GM23338 (cell line): ENCODE data around the gene ENTPD7. TPM values are rescaled to one million over a fixed set of nuclear protein-coding genes. Genes with fewer than 3 reads are reported as not detected.

ENCODE experiments used
- ATAC-seq: fragments of 200-7000 bp; cut with Tn5 transposase; 3 replicates; pipeline ENCODE4 v1.9.1; 2020
- DNase-seq: peaks from one replicate; pipeline ENCODE4 v3.0.0-alpha.2; 2015; ENCODE audit warnings: low spot score
- H2AFZ ChIP-seq: fragments of 200-600 bp; sonication (generic); 2 replicates; pipeline ENCODE4 v1.8.0; 2016; ENCODE audit warnings: antibody characterized with exemption, mild to moderate bottlenecking, moderate library complexity
- H3F3A ChIP-seq: fragments of 200-600 bp; sonication (generic); replicated peaks from 2 replicates; pipeline ENCODE4 v1.8.0; 2017; ENCODE audit warnings: antibody characterized with exemption, mixed run types, low read depth
- H3K27ac ChIP-seq: fragments of 200-600 bp; sonication (generic); 2 replicates; pipeline ENCODE4 v1.6.1; 2016; ENCODE audit warnings: low read depth
- H3K27me3 ChIP-seq: fragments of 200-600 bp; sonication (generic); 2 replicates; pipeline ENCODE4 v1.8.0; 2016; ENCODE audit warnings: mild to moderate bottlenecking, mixed run types, moderate library complexity; ENCODE audit not compliant: insufficient read depth
- H3K36me3 ChIP-seq: fragments of 200-600 bp; sonication (generic); 2 replicates; pipeline ENCODE4 v1.8.0; 2016; ENCODE audit warnings: mild to moderate bottlenecking; ENCODE audit not compliant: insufficient read depth
- H3K4me1 ChIP-seq: fragments of 200-600 bp; sonication (generic); 2 replicates; pipeline ENCODE4 v1.8.0; 2016; ENCODE audit warnings: mild to moderate bottlenecking, moderate library complexity; ENCODE audit not compliant: insufficient read depth
- H3K4me2 ChIP-seq: fragments of 200-600 bp; sonication (generic); 2 replicates; pipeline ENCODE4 v1.7.1; 2017; ENCODE audit warnings: mixed run types
- H3K4me3 ChIP-seq: fragments of 200-600 bp; sonication (generic); 2 replicates; pipeline ENCODE4 v1.6.1; 2016; ENCODE audit warnings: mixed run types
- H3K79me2 ChIP-seq: fragments of 200-600 bp; sonication (generic); replicated peaks from 2 replicates; pipeline ENCODE4 v1.8.0; 2017; ENCODE audit warnings: mild to moderate bottlenecking; ENCODE audit not compliant: insufficient read depth
- H3K9me2 ChIP-seq: fragments of 200-600 bp; sonication (generic); 2 replicates; pipeline ENCODE4 v1.8.0; 2017; ENCODE audit not compliant: insufficient read depth
- H4K20me1 ChIP-seq: fragments of 200-600 bp; sonication (generic); replicated peaks from 2 replicates; pipeline ENCODE4 v1.8.0; 2017; ENCODE audit warnings: mild to moderate bottlenecking; ENCODE audit not compliant: insufficient read depth
- H3K27ac Mint-ChIP-seq: 2 replicates; pipeline ENCODE4 v1.8.0; 2020; ENCODE audit warnings: inconsistent platforms, mild to moderate bottlenecking, moderate library complexity, mixed read lengths
- H3K27me3 Mint-ChIP-seq: 3 replicates; pipeline ENCODE4 v1.8.0; 2022; ENCODE audit warnings: low read depth, mild to moderate bottlenecking, moderate library complexity, mixed read lengths, inconsistent platforms; ENCODE audit not compliant: insufficient read depth, poor library complexity
- H3K36me3 Mint-ChIP-seq: 3 replicates; pipeline ENCODE4 v1.8.0; 2021; ENCODE audit warnings: low read depth, mild to moderate bottlenecking, inconsistent platforms, moderate library complexity, mixed read lengths
- H3K4me1 Mint-ChIP-seq: 3 replicates; pipeline ENCODE4 v1.8.0; 2020; ENCODE audit warnings: mild to moderate bottlenecking, inconsistent platforms, mixed read lengths
- H3K4me3 Mint-ChIP-seq: 3 replicates; pipeline ENCODE4 v1.8.0; 2021; ENCODE audit warnings: moderate library complexity, mild to moderate bottlenecking, inconsistent platforms, mixed read lengths
- H3K9me3 Mint-ChIP-seq: 3 replicates; pipeline ENCODE4 v1.8.0; 2020; ENCODE audit warnings: moderate library complexity, mild to moderate bottlenecking, inconsistent platforms, mixed read lengths
- CREB1 ChIP-seq: fragments of 250-450 bp; sonication (Bioruptor Pico); IDR thresholded peaks from 2 replicates; pipeline ENCODE4 v1.5.0; 2020; ENCODE audit warnings: low read depth, mild to moderate bottlenecking, moderate library complexity
- ETS1 ChIP-seq: IDR thresholded peaks from 2 replicates; pipeline ENCODE4 v1.6.1; 2016; ENCODE audit warnings: antibody characterized with exemption
- EZH2 ChIP-seq: fragments of 200-600 bp; sonication (generic); IDR thresholded peaks from one replicate; pipeline ENCODE4 v1.8.0; 2017; ENCODE audit warnings: antibody characterized with exemption, mild to moderate bottlenecking, low read depth; ENCODE audit not compliant: unreplicated experiment
- JUNB ChIP-seq: IDR thresholded peaks from one replicate; pipeline ENCODE4 v1.6.1; 2016; ENCODE audit warnings: antibody characterized with exemption; ENCODE audit not compliant: unreplicated experiment
- POLR2AphosphoS5 ChIP-seq: IDR thresholded peaks from 2 replicates; pipeline ENCODE4 v1.6.1; 2016; ENCODE audit warnings: antibody characterized with exemption, low read depth
- STAT1 ChIP-seq: IDR thresholded peaks from one replicate; pipeline ENCODE4 v1.6.1; 2016; ENCODE audit warnings: antibody characterized with exemption; ENCODE audit not compliant: unreplicated experiment
- ZNF114 ChIP-seq: fragments of 250-450 bp; sonication (Bioruptor Pico); IDR thresholded peaks from 2 replicates; pipeline ENCODE4 v1.5.0; 2020; ENCODE audit warnings: mild to moderate bottlenecking, moderate library complexity
- ZNF331 ChIP-seq: fragments of 250-450 bp; sonication (Bioruptor Pico); IDR thresholded peaks from 2 replicates; pipeline ENCODE4 v1.5.0; 2020; ENCODE audit warnings: low read depth, mild to moderate bottlenecking, moderate library complexity
- polyA plus RNA-seq: library from polyadenylated mRNA; unstranded; fragments of >200 nt; fragmentation: Nextera tagmentation; extraction: Ambion mirVana; gene quantifications from 2 replicates; pipeline ENCODE4 v1.2.1, GENCODE V29; 2016
- total RNA-seq: library from RNA; depleted of rRNA; stranded (reverse); fragments of >200 nt; shearing (Covaris generic); gene quantifications from 2 replicates; pipeline ENCODE4 v1.2.3, GENCODE V29; 2014
- TF ChIP-seq, protein P1 (sequence below), 2 experiments: fragments of 200-600 bp in 1 of 2; sonication (generic) in 1 of 2; conservative IDR thresholded peaks; 2 replicates each; pipeline versions ENCODE4 v1.5.1 to v1.6.1; 2016 to 2017; ENCODE audit warnings: antibody characterized with exemption in 2 of 2, low read depth in 2 of 2, mild to moderate bottlenecking in 2 of 2, moderate library complexity in 1 of 2
- TF ChIP-seq, protein P2 (sequence below): IDR thresholded peaks from one replicate; pipeline ENCODE4 v1.6.1; 2018; ENCODE audit warnings: antibody characterized with exemption; ENCODE audit not compliant: unreplicated experiment

Gene ENTPD7
- total and polyA plus RNA-seq, 2 experiments from 2014 or later = 1.7 to 12.6 TPM

DNA sequence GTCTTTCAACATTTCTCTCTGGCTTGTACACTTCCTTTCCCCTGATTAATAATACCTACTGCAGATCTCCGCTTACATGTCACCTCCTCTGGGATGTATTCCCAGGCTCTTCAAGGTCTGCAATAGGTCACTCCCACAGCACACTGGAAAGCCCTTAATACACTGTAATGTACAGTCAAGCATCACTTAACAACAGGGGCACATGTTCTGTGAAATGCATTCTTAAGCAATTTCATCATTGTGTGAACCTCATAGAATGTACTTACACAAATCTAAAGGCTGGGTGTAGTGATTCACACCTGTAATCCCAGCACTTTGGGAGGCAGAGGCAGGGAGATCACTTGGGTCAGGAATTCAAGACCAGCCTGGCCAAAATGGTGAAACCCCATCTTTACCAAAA is 70.7 kb downstream of the ENTPD7 start (continued):
- TF ChIP-seq, protein P1, sequence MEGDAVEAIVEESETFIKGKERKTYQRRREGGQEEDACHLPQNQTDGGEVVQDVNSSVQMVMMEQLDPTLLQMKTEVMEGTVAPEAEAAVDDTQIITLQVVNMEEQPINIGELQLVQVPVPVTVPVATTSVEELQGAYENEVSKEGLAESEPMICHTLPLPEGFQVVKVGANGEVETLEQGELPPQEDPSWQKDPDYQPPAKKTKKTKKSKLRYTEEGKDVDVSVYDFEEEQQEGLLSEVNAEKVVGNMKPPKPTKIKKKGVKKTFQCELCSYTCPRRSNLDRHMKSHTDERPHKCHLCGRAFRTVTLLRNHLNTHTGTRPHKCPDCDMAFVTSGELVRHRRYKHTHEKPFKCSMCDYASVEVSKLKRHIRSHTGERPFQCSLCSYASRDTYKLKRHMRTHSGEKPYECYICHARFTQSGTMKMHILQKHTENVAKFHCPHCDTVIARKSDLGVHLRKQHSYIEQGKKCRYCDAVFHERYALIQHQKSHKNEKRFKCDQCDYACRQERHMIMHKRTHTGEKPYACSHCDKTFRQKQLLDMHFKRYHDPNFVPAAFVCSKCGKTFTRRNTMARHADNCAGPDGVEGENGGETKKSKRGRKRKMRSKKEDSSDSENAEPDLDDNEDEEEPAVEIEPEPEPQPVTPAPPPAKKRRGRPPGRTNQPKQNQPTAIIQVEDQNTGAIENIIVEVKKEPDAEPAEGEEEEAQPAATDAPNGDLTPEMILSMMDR (conservative IDR thresholded peaks at IDR 0.05; ENCODE audit: low read depth in 2 of 2) = no peak
- TF ChIP-seq, protein P2, sequence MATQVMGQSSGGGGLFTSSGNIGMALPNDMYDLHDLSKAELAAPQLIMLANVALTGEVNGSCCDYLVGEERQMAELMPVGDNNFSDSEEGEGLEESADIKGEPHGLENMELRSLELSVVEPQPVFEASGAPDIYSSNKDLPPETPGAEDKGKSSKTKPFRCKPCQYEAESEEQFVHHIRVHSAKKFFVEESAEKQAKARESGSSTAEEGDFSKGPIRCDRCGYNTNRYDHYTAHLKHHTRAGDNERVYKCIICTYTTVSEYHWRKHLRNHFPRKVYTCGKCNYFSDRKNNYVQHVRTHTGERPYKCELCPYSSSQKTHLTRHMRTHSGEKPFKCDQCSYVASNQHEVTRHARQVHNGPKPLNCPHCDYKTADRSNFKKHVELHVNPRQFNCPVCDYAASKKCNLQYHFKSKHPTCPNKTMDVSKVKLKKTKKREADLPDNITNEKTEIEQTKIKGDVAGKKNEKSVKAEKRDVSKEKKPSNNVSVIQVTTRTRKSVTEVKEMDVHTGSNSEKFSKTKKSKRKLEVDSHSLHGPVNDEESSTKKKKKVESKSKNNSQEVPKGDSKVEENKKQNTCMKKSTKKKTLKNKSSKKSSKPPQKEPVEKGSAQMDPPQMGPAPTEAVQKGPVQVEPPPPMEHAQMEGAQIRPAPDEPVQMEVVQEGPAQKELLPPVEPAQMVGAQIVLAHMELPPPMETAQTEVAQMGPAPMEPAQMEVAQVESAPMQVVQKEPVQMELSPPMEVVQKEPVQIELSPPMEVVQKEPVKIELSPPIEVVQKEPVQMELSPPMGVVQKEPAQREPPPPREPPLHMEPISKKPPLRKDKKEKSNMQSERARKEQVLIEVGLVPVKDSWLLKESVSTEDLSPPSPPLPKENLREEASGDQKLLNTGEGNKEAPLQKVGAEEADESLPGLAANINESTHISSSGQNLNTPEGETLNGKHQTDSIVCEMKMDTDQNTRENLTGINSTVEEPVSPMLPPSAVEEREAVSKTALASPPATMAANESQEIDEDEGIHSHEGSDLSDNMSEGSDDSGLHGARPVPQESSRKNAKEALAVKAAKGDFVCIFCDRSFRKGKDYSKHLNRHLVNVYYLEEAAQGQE = no peak

DNA sequence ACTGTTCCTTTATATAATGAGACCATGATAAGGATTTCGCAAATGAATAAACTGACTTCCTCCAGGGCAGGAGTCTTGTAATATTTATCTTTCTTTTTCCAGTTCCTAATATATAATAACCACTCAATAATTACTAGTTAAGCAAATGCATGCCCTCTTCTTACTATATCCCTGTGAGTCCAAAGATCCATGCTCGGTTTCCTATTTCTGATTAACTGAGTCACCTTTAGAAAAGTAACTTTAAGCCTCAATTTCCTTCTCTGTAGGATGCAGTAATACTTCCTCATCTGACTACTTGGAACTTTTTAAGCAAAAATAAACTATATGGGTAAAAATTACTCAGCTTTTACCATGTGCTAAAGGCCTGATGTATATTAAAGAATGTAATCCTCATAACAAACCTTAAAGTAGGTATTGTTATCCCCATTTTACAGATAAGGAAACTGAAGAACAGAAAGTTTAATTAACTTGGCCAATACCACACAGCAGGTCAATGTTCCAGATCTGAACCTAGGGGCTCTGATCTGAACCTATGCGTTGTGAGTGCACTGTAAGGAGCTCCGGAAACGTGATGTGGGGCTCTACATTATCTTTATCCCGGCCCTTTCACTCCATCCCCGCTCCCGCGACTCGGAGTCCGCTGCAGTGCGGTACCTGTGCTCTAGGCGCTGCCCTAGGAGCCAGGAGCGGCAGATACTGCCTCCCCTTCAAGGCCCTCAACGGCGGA is 72.2 kb downstream of the ENTPD7 start:
- no peaks in the 10 kb centered on the region; the same call in none of the 2 replicates for H4K20me1 ChIP-seq
- H3K79me2 ChIP-seq = peaks cover 35% of the 10 kb centered on the region
- H3K27ac Mint-ChIP-seq = peak overlapping the region; percentile 99
- H3K4me1 Mint-ChIP-seq = peaks cover 7% of the 10 kb centered on the region
- H3K9me2 ChIP-seq = no peaks in the 10 kb centered on the region
- peaks cover 2% of the 10 kb centered on the region; the same call in 1 of the 3 replicates for H3K9me3 Mint-ChIP-seq
- peaks cover 7% of the 10 kb centered on the region for H3K27me3 Mint-ChIP-seq
- H3K27me3 ChIP-seq = no peaks in the 10 kb centered on the region
- ATAC-seq (no peak), DNase-seq (no peak)
- peaks cover 19% of the 10 kb centered on the region for H3K36me3 Mint-ChIP-seq
- H2AFZ ChIP-seq = peak overlapping the region; percentile 60; the same call in 1 of the 2 replicates
- peak overlapping the region; percentile 81 for H3K4me2 ChIP-seq
- H3K4me3 Mint-ChIP-seq = peak overlapping the region; percentile 99
- H3K27ac ChIP-seq = peak overlapping the region; percentile 63; the same call in 1 of the 2 replicates
- peak overlapping the region; percentile 72 for H3K4me3 ChIP-seq
- H3K36me3 ChIP-seq = peaks cover 19% of the 10 kb centered on the region
- H3K4me1 ChIP-seq = peaks cover 4% of the 10 kb centered on the region; the same call in 1 of the 2 replicates
- H3F3A ChIP-seq = no peaks in the 10 kb centered on the region
- TF ChIP-seq ZNF331 = no peak
- no peak for TF ChIP-seq POLR2AphosphoS5
- TF ChIP-seq, protein P1 (conservative IDR thresholded peaks at IDR 0.05; ENCODE audit: low read depth in 2 of 2) = no peak
- TF ChIP-seq ETS1 = no peak
- TF ChIP-seq CREB1 (CRISPR knock-in tag) = no peak
- TF ChIP-seq, protein P2 = no peak
- no peak for TF ChIP-seq ZNF114 (CRISPR knock-in tag)
- TF ChIP-seq EZH2 = no peak
- no peak for TF ChIP-seq JUNB
- TF ChIP-seq STAT1 = no peak
